Neural progenitor cell (in vitro differentiated cells): Measurements from ENCODE around the gene TSC22D3. TPM values are rescaled to one million over a fixed set of nuclear protein-coding genes. Genes with fewer than 3 reads are reported as not detected.
"Not testable (repeated sequence)": the region's sequence is repeated elsewhere in the genome, so short reads cannot be mapped to it uniquely, and the experiment has no call there.

Source experiments
- DNase-seq: peaks from one replicate; pipeline ENCODE4 v3.0.0-alpha.2; 2016; ENCODE audit warnings: low spot score
- H2AFZ ChIP-seq: fragments of 200-600 bp; sonication (generic); replicated peaks from 2 replicates; pipeline ENCODE4 v1.6.1; 2016; ENCODE audit warnings: antibody characterized with exemption
- H3F3A ChIP-seq: fragments of 200-600 bp; sonication (generic); 2 replicates; pipeline ENCODE4 v1.6.1; 2016; ENCODE audit warnings: antibody characterized with exemption, low read depth
- H3K27ac ChIP-seq: fragments of 200-600 bp; sonication (generic); 2 replicates; pipeline ENCODE4 v1.5.1; 2016; ENCODE audit warnings: mild to moderate bottlenecking
- H3K27me3 ChIP-seq: fragments of 200-600 bp; sonication (generic); 2 replicates; pipeline ENCODE4 v1.6.1; 2016; ENCODE audit warnings: mild to moderate bottlenecking, moderate library complexity
- H3K36me3 ChIP-seq: fragments of 200-600 bp; sonication (generic); 2 replicates; pipeline ENCODE4 v1.5.1; 2016
- H3K4me1 ChIP-seq: fragments of 200-600 bp; sonication (generic); 2 replicates; pipeline ENCODE4 v1.6.1; 2016; ENCODE audit warnings: mixed run types
- H3K4me2 ChIP-seq: fragments of 200-600 bp; sonication (generic); 2 replicates; pipeline ENCODE4 v1.6.1; 2016
- H3K4me3 ChIP-seq: fragments of 200-600 bp; sonication (generic); 2 replicates; pipeline ENCODE4 v1.5.1; 2016
- H3K79me2 ChIP-seq: fragments of 200-600 bp; sonication (generic); 2 replicates; pipeline ENCODE4 v1.6.1; 2016; ENCODE audit warnings: low read depth
- H3K9ac ChIP-seq: fragments of 200-600 bp; sonication (generic); 2 replicates; pipeline ENCODE4 v1.6.1; 2016
- H3K9me3 ChIP-seq: fragments of 200-600 bp; sonication (generic); 2 replicates; pipeline ENCODE4 v1.5.1; 2016; ENCODE audit warnings: low read depth
- H4K20me1 ChIP-seq: fragments of 200-600 bp; sonication (generic); 2 replicates; pipeline ENCODE4 v1.6.1; 2016; ENCODE audit warnings: low read depth
- H3K27ac Mint-ChIP-seq: 3 replicates; pipeline ENCODE4 v1.8.0; 2021; ENCODE audit warnings: mixed read lengths
- H3K27me3 Mint-ChIP-seq: 2 replicates; pipeline ENCODE4 v1.8.0; 2022; ENCODE audit warnings: low read depth, mild to moderate bottlenecking, inconsistent platforms, moderate library complexity, mixed read lengths; ENCODE audit not compliant: insufficient read depth
- H3K36me3 Mint-ChIP-seq: 3 replicates; pipeline ENCODE4 v1.8.0; 2021; ENCODE audit warnings: mixed read lengths
- H3K4me1 Mint-ChIP-seq: 3 replicates; pipeline ENCODE4 v1.8.0; 2021; ENCODE audit warnings: mixed read lengths
- H3K4me3 Mint-ChIP-seq: 3 replicates; pipeline ENCODE4 v1.8.0; 2021; ENCODE audit warnings: mild to moderate bottlenecking, moderate library complexity, mixed read lengths
- H3K9me3 Mint-ChIP-seq: 3 replicates; pipeline ENCODE4 v1.8.0; 2020; ENCODE audit warnings: mixed read lengths
- EZH2 ChIP-seq: fragments of 200-600 bp; sonication (generic); IDR thresholded peaks from 2 replicates; pipeline ENCODE4 v1.6.1; 2017; ENCODE audit warnings: antibody characterized with exemption, mild to moderate bottlenecking, moderate library complexity
- EZH2phosphoT487 ChIP-seq: fragments of 200-600 bp; sonication (generic); IDR thresholded peaks from 2 replicates; pipeline ENCODE4 v1.6.1; 2017; ENCODE audit warnings: antibody characterized with exemption
- total RNA-seq: library from RNA; depleted of rRNA; stranded (reverse); fragments of >200 nt; gene quantifications from 2 replicates; pipeline ENCODE4 v1.2.3, GENCODE V29; 2015; ENCODE audit warnings: low replicate concordance
- TF ChIP-seq, protein P1 (sequence below): fragments of 200-600 bp; sonication (generic); IDR thresholded peaks from 2 replicates; pipeline ENCODE4 v1.5.1; 2017; ENCODE audit warnings: antibody characterized with exemption, mild to moderate bottlenecking

The TSC22D3 gene
- total RNA-seq, 1 donor from 2014 or later, result 44.9 TPM

DNA sequence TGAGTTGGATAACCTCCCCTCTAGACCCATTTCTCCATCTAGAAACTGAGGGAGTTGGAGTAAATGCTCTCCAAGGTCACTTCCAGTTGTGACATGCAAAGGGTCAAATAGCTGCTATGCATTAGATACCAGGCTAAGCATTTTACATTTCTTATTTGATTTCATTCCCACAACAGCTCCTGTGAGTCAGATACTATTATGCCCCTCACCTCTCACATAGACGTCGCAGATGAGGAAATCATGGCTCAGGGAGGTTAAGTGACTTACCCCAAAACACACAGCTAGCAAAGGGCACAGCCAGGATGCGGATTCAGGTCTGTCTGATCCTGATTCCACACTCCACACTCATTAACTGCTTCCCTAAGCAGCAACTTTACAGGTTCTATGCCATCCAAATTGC, 89.6 kb downstream of the TSC22D3 start:
- Histone ChIP-seq H3K4me1 (peaks cover 3% of the 10 kb centered on the region), H3K4me2 (no peak overlapping the region), H3F3A (no peaks in the 10 kb centered on the region), H3K36me3 (no peaks in the 10 kb centered on the region), H3K9ac (no peak overlapping the region), H3K27ac (no peak overlapping the region), H2AFZ (no peak overlapping the region), H3K9me3 (no peaks in the 10 kb centered on the region), H3K27me3 (no peaks in the 10 kb centered on the region), H3K79me2 (no peaks in the 10 kb centered on the region), H3K4me3 (no peak overlapping the region), H4K20me1 (no peaks in the 10 kb centered on the region)
- Mint-ChIP-seq H3K4me3 (no peak overlapping the region), H3K36me3 (no peaks in the 10 kb centered on the region), H3K9me3 (no peaks in the 10 kb centered on the region), H3K4me1 (peaks cover 49% of the 10 kb centered on the region), H3K27me3 (peaks cover 10% of the 10 kb centered on the region), H3K27ac (no peak overlapping the region)
- TF ChIP-seq EZH2phosphoT487 (no peak), EZH2 (no peak)
- TF ChIP-seq, protein P1, sequence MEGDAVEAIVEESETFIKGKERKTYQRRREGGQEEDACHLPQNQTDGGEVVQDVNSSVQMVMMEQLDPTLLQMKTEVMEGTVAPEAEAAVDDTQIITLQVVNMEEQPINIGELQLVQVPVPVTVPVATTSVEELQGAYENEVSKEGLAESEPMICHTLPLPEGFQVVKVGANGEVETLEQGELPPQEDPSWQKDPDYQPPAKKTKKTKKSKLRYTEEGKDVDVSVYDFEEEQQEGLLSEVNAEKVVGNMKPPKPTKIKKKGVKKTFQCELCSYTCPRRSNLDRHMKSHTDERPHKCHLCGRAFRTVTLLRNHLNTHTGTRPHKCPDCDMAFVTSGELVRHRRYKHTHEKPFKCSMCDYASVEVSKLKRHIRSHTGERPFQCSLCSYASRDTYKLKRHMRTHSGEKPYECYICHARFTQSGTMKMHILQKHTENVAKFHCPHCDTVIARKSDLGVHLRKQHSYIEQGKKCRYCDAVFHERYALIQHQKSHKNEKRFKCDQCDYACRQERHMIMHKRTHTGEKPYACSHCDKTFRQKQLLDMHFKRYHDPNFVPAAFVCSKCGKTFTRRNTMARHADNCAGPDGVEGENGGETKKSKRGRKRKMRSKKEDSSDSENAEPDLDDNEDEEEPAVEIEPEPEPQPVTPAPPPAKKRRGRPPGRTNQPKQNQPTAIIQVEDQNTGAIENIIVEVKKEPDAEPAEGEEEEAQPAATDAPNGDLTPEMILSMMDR, result no peak
- no peak for DNase-seq

DNA sequence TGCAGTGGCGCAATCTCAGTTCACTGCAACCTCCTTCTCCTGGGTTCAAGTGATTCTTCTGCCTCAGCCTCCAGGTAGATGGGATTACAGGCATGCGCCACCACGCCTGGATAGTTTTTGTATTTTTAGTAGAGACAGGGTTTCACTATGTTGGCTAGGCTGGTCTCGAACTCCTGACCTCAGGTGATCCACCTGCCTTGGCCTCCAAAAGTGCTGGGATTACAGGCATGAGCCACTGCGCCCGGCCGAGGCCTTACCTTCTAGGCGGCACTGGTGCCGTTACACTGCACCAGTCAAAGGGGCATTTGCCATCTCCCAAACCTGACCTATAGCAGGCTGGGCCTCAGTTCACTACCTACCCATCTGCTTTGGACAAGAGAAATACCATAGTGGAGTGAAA, 90.0 kb downstream of the TSC22D3 start:
- H3K27ac Mint-ChIP-seq, H3K4me2 ChIP-seq, H3K4me3 Mint-ChIP-seq, H3K27ac ChIP-seq, H2AFZ ChIP-seq, H3K79me2 ChIP-seq, H3F3A ChIP-seq, H3K36me3 ChIP-seq, H3K9me3 Mint-ChIP-seq, H3K4me3 ChIP-seq, H3K27me3 ChIP-seq, H3K36me3 Mint-ChIP-seq, H3K27me3 Mint-ChIP-seq, H3K9ac ChIP-seq, DNase-seq, H3K4me1 ChIP-seq, H4K20me1 ChIP-seq, H3K9me3 ChIP-seq: not testable (repeated sequence)
- H3K4me1 Mint-ChIP-seq, result peaks cover 49% of the 10 kb centered on the region

DNA sequence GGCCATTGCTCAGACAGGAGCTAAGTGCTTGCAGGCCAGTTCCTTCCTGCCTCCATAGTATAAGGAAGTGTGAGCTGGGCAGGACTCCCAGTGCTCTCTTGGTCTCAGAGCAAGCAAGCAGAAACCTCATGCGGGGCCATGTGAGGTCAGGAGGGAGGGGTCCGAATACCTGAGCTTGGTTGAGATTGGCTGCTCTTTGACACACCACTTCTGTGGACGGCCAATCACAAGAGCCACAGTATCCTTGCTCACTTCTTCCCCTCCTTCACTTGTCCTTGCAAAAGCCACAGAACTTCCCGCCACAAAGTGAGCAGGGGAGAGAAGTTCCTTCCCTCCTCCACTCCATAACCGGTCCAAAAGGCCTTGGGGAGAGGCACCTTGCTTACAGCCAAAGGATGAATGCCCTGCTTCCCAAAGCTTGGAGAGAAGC, 90.6 kb downstream of the TSC22D3 start:
- H3K27ac ChIP-seq, result no peak overlapping the region
- H3K79me2 ChIP-seq, result no peaks in the 10 kb centered on the region
- no peaks in the 10 kb centered on the region for H3K9me3 ChIP-seq
- Mint-ChIP-seq H3K36me3 (no peaks in the 10 kb centered on the region), H3K4me3 (no peak overlapping the region), H3K27ac (no peak overlapping the region), H3K9me3 (no peaks in the 10 kb centered on the region), H3K4me1 (peaks cover 49% of the 10 kb centered on the region), H3K27me3 (peaks cover 13% of the 10 kb centered on the region)
- H3K36me3 ChIP-seq, result no peaks in the 10 kb centered on the region
- no peaks in the 10 kb centered on the region for H4K20me1 ChIP-seq
- H3F3A ChIP-seq, result no peaks in the 10 kb centered on the region
- no peak overlapping the region for H3K4me3 ChIP-seq
- no peak overlapping the region for H3K9ac ChIP-seq
- no peak for DNase-seq
- H3K27me3 ChIP-seq, result no peaks in the 10 kb centered on the region
- no peak overlapping the region for H3K4me2 ChIP-seq
- H2AFZ ChIP-seq, result peak overlapping the region; percentile 55
- TF ChIP-seq EZH2phosphoT487 (no peak), EZH2 (no peak)
- TF ChIP-seq, protein P1, result no peak
- peaks cover 3% of the 10 kb centered on the region for H3K4me1 ChIP-seq

DNA sequence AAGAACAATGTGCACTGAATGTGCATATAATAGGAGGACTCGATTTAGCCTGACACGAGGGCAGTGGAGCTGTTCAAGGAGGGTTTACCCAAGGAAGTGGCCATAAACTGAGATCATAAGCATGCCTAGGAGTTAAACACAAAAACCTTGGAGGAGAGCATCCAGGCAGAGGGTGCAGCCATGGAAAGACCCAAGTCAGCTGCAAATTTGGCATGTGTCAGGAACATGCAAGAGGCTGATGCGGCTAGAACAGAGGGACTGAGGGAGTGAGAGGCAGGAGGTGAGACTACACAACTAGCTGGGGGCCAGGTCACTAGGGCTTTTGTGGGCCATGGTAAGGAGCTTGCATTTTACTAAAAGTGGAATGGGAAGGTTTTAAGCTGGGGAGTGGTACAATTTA, 91.7 kb downstream of the TSC22D3 start:
- Mint-ChIP-seq H3K9me3 (no peaks in the 10 kb centered on the region), H3K4me1 (peaks cover 44% of the 10 kb centered on the region), H3K36me3 (no peaks in the 10 kb centered on the region), H3K4me3 (no peak overlapping the region), H3K27me3 (peaks cover 17% of the 10 kb centered on the region), H3K27ac (peak overlapping the region; percentile 52)
- Histone ChIP-seq H3K27ac (no peak overlapping the region), H3K79me2 (no peaks in the 10 kb centered on the region), H3K4me1 (peaks cover 3% of the 10 kb centered on the region), H2AFZ (no peak overlapping the region), H3K27me3 (no peaks in the 10 kb centered on the region), H3K4me3 (no peak overlapping the region), H3K9ac (no peak overlapping the region), H3K9me3 (no peaks in the 10 kb centered on the region), H3K4me2 (no peak overlapping the region), H3F3A (no peaks in the 10 kb centered on the region), H3K36me3 (no peaks in the 10 kb centered on the region), H4K20me1 (no peaks in the 10 kb centered on the region)
- TF ChIP-seq EZH2phosphoT487 (no peak), EZH2 (no peak)
- TF ChIP-seq, protein P1, result no peak
- no peak for DNase-seq
